ENCODE measurements around the gene TMEM203. TPM values are rescaled to one million over a fixed set of nuclear protein-coding genes. Genes with fewer than 3 reads are reported as not detected.

The TMEM203 gene
- total and polyA plus RNA-seq, 2 experiments from 2014 or later, result 32.7 to 53.4 TPM

GRCh38 chr9:137183980-137184595 lies 21.4 kb downstream of the TMEM203 start:
- Histone ChIP-seq H3K27me3 (ENCODE audit: insufficient read depth) (no peaks in the 10 kb centered on the region), H3K4me1 (ENCODE audit: insufficient read depth) (peaks cover 8% of the 10 kb centered on the region; the same call in 1 of the 2 replicates), H3K79me2 (replicated peaks; ENCODE audit: insufficient read depth) (peaks cover 19% of the 10 kb centered on the region), H3K27ac (ENCODE audit: low read depth) (no peak overlapping the region), H2AFZ (no peak overlapping the region), H3K9me2 (ENCODE audit: insufficient read depth) (no peaks in the 10 kb centered on the region), H3K4me3 (no peak overlapping the region), H4K20me1 (replicated peaks; ENCODE audit: insufficient read depth) (0 out of 2 replicates have a peak, but pooled peaks cover 5% of the 10 kb centered on the region), H3K36me3 (ENCODE audit: insufficient read depth) (no peaks in the 10 kb centered on the region), H3F3A (replicated peaks; ENCODE audit: low read depth) (0 out of 2 replicates have a peak, but pooled peaks cover 4% of the 10 kb centered on the region), H3K4me2 (no peak overlapping the region)
- peaks cover 5% of the 10 kb centered on the region for H3K4me1 Mint-ChIP-seq
- DNase-seq (ENCODE audit: low spot score) (no peak), ATAC-seq (no peak)
- peaks cover 11% of the 10 kb centered on the region for H3K27me3 Mint-ChIP-seq (ENCODE audit: insufficient read depth, low read depth, poor library complexity)
- peaks cover 21% of the 10 kb centered on the region for H3K36me3 Mint-ChIP-seq (ENCODE audit: low read depth)
- no peaks in the 10 kb centered on the region for H3K9me3 Mint-ChIP-seq
- no peak overlapping the region; the same call in 2 of the 3 replicates for H3K4me3 Mint-ChIP-seq
- TF ChIP-seq ZNF114 (CRISPR knock-in tag; IDR thresholded peaks at IDR 0.05) (no peak), ZNF462 (CRISPR knock-in tag; IDR thresholded peaks at IDR 0.05) (no peak), ETS1 (IDR thresholded peaks at IDR 0.05) (no peak), REST (IDR thresholded peaks at IDR 0.05; ENCODE audit: unreplicated experiment) (no peak), JUNB (IDR thresholded peaks at IDR 0.05; ENCODE audit: unreplicated experiment) (no peak), STAT1 (IDR thresholded peaks at IDR 0.05; ENCODE audit: unreplicated experiment) (no peak), CREB1 (CRISPR knock-in tag; IDR thresholded peaks at IDR 0.05; ENCODE audit: low read depth) (no peak), POLR2AphosphoS5 (IDR thresholded peaks at IDR 0.05; ENCODE audit: low read depth) (no peak), EZH2 (IDR thresholded peaks at IDR 0.05; ENCODE audit: low read depth, unreplicated experiment) (no peak), NANOG (IDR thresholded peaks at IDR 0.05; ENCODE audit: borderline replicate concordance) (no peak), EZH2phosphoT487 (IDR thresholded peaks at IDR 0.05; ENCODE audit: unreplicated experiment) (no peak), ZNF331 (CRISPR knock-in tag; IDR thresholded peaks at IDR 0.05; ENCODE audit: low read depth) (no peak), CTCF (conservative IDR thresholded peaks at IDR 0.05; ENCODE audit: low read depth in 2 of 2) (no peak)
- no peak overlapping the region for H3K27ac Mint-ChIP-seq
